CD4-positive, alpha-beta T cell treated with Interleukin-1 beta for 1 hour (primary cell): Measurements from ENCODE around the gene FLNC.

Experiments
- DNase-seq, 2 donors: peaks; one replicate each; pipeline ENCODE4 v3.0.0-alpha.2; 2020 to 2022

FLNC gene

GRCh38 chr7:128845475-128845874 is 15.3 kb downstream of the FLNC start:
- no peak for DNase-seq

GRCh38 chr7:128845987-128846386 is 15.8 kb downstream of the FLNC start:
- DNase-seq = no peak

- DNase-seq = no peak
These were observed 16.7 kb downstream of the FLNC start for GRCh38 chr7:128846781-128847444.

- no peak for DNase-seq
These were observed 17.6 kb downstream of the FLNC start for GRCh38 chr7:128847721-128848211.

- DNase-seq = no peak
These were observed 18.3 kb downstream of the FLNC start for GRCh38 chr7:128848289-128849155.

- no peak for DNase-seq
These were observed 18.9 kb downstream of the FLNC start for GRCh38 chr7:128849156-128849515.

GRCh38 chr7:128849804-128850490 is 19.7 kb downstream of the FLNC start:
- DNase-seq = no peak

GRCh38 chr7:128852537-128853254 is 22.5 kb downstream of the FLNC start:
- no peak for DNase-seq

- no peak for DNase-seq
These were observed 23.6 kb downstream of the FLNC start for GRCh38 chr7:128853799-128854198.

- DNase-seq = no peak
These were observed 24.2 kb downstream of the FLNC start for GRCh38 chr7:128854396-128854795.

- DNase-seq = no peak
These were observed 25.4 kb downstream of the FLNC start for GRCh38 chr7:128855559-128855958.

GRCh38 chr7:128856001-128856718 is 26.0 kb downstream of the FLNC start:
- no peak for DNase-seq

GRCh38 chr7:128858380-128859231 is 28.4 kb downstream of the FLNC start:
- DNase-seq = no peak

GRCh38 chr7:128859232-128860157 is 29.3 kb downstream of the FLNC start:
- no peak for DNase-seq

- DNase-seq = no peak
These were observed 30.2 kb downstream of the FLNC start for GRCh38 chr7:128860158-128861073.

GRCh38 chr7:128861957-128862570 is 31.9 kb downstream of the FLNC start:
- DNase-seq = no peak

GRCh38 chr7:128862571-128863432 is 32.6 kb downstream of the FLNC start, which contains the start of gene ATP6V1F:
ATP6V1F (plus strand) TSS chr7:128862856; CDS start chr7:128862905, 49 bp downstream.
- DNase-seq = peak; percentile 98 to 99
